H1 (cell line): Measurements from ENCODE around the gene TSPAN5. TPM values are rescaled to one million over a fixed set of nuclear protein-coding genes. Genes with fewer than 3 reads are reported as not detected.

Experiments
- CTBP2 ChIP-seq: IDR thresholded peaks from 2 replicates; pipeline ENCODE4 v1.7.0; 2011; ENCODE audit warnings: borderline replicate concordance, mild to moderate bottlenecking, moderate library complexity, mixed read lengths, low read length; ENCODE audit not compliant: insufficient read depth, insufficient read length
- SIN3A ChIP-seq, 2 experiments: IDR thresholded peaks in 1 of 2; conservative IDR thresholded peaks in 1 of 2; 2 replicates each; pipeline ENCODE4 v1.6.1; 2011 to 2012; ENCODE audit warnings: low read length in 2 of 2, improper control_type of control experiment in 1 of 2, low read depth in 1 of 2, mild to moderate bottlenecking in 1 of 2
- TBP ChIP-seq: IDR thresholded peaks from 2 replicates; pipeline ENCODE4 v1.6.1; 2011; ENCODE audit warnings: low read depth, low read length, improper control_type of control experiment
- polyA plus RNA-seq, 7 experiments: library from polyadenylated mRNA; depleted of rRNA in 3 of 7; stranded (reverse) in 5 of 7; unstranded in 2 of 7; fragments of >200 nt in 5 of 7; fragments of 200-250 nt in 2 of 7; gene quantifications; 1 replicate in 5 of 7; 2 replicates in 1 of 7; 4 replicates in 1 of 7; pipeline versions ENCODE4 v1.2.1 to v1.2.3, GENCODE V29; 2011 to 2013; ENCODE audit warnings: missing spikeins in 2 of 7, mixed read lengths in 2 of 7
- total RNA-seq: library from RNA; stranded (reverse); fragmentation: NEBNext Ultra II Directional; extraction: Animal tissue kit (Norgen Biotek cat#: 25700); gene quantifications from 2 replicates; pipeline ENCODE4 v1.2.1, GENCODE V29; 2021
- TF ChIP-seq, protein P1 (sequence below): IDR thresholded peaks from 2 replicates; pipeline ENCODE4 v1.6.1; 2012; ENCODE audit warnings: low read length, inconsistent platforms

TSPAN5 gene
- total and polyA plus RNA-seq, 2 of the 8 experiments (the other 6 are each of a cell fraction or from before 2014, with no cell fraction given): 17.6 to 21.2 TPM

- TF ChIP-seq, protein P1, sequence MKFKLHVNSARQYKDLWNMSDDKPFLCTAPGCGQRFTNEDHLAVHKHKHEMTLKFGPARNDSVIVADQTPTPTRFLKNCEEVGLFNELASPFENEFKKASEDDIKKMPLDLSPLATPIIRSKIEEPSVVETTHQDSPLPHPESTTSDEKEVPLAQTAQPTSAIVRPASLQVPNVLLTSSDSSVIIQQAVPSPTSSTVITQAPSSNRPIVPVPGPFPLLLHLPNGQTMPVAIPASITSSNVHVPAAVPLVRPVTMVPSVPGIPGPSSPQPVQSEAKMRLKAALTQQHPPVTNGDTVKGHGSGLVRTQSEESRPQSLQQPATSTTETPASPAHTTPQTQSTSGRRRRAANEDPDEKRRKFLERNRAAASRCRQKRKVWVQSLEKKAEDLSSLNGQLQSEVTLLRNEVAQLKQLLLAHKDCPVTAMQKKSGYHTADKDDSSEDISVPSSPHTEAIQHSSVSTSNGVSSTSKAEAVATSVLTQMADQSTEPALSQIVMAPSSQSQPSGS: no peak
- TF ChIP-seq TBP (no peak), SIN3A (conservative IDR thresholded peaks at IDR 0.05 in 1 of 2, IDR thresholded peaks at IDR 0.05 in 1 of 2; ENCODE audit: low read depth in 1 of 2, low read length in 2 of 2) (no peak), CTBP2 (no peak)
Measured at GRCh38 chr4:98521486-98521885, 136.9 kb downstream of the TSPAN5 start (continued).
